Measurements from ENCODE around the gene NCOA7. TPM values are rescaled to one million over a fixed set of nuclear protein-coding genes. Genes with fewer than 3 reads are reported as not detected.

The NCOA7 gene
- total and polyA plus RNA-seq, 10 of the 15 experiments (the other 5 are each of a cell fraction or from before 2014, with no cell fraction given) = 18.9 to 50.3 (median 34.2) TPM

DNA sequence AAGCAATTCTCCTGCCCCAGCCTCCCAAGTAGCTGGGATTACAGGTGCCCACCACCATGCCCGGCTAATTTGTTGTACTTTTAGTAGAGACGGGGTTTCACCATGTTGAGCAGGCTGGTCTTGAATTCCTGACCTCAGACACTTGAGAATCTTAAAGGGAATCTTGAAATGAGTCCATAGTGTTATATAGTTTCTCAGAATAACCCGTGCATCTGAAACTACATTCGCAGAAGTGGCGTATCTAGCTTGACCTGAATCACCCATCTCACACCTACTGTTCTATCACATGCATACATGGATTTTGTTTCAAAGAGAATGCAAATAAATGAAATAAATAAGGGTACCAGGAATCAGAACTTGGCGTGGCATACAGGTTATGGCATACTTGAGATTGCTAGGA is 65.0 kb downstream of the NCOA7 start:
- BruUV-seq (replicated peaks) = no TSS peak
- 92% methylated on average over 6 of the region's 6 CpGs for WGBS (ENCODE audit: insufficient coverage, insufficient replicate concordance, low lambda C conversion rate, missing lambda C conversion rate)
- CTCF ChIA-PET = no interaction called here
- intact Hi-C loops (cut with micrococcal nuclease; ENCODE audit: unreplicated experiment) = loop anchor here (5.0 kb wide), 1 partner anchor 63 kb away; the partner anchor contains the start of gene NCOA7
- Histone ChIP-seq H4K20me1 (ENCODE audit: control insufficient read depth, insufficient read depth) (no peaks in the 10 kb centered on the region), H3K9ac (ENCODE audit: control insufficient read depth, insufficient read depth, low read length) (no peak overlapping the region), H3K27me3 (replicated peaks in 1 of 2; ENCODE audit: control insufficient read depth in 2 of 2, insufficient read depth in 2 of 2, low read length in 1 of 2) (no peaks in the 10 kb centered on the region), H3K36me3 (ENCODE audit: control insufficient read depth in 2 of 2, insufficient read depth in 2 of 2, low read length in 1 of 2) (peaks cover 0 to 5% of the 10 kb centered on the region in 2 experiments; a peak in 3 of 4 replicates), H3K4me1 (ENCODE audit: control insufficient read depth, insufficient read depth, low read length) (no peaks in the 10 kb centered on the region), H3K4me3 (no peak overlapping the region), H3K9me3 (replicated peaks; ENCODE audit: control insufficient read depth, insufficient read depth, low read length) (no peaks in the 10 kb centered on the region), H2AFZ (ENCODE audit: control insufficient read depth, low read depth, low read length) (no peak overlapping the region), H3K27ac (ENCODE audit: control insufficient read depth, insufficient read depth) (no peak overlapping the region), H3K4me2 (ENCODE audit: control insufficient read depth, insufficient read depth) (no peak overlapping the region), H3K79me2 (ENCODE audit: control insufficient read depth, insufficient read depth, low read length) (peaks cover 5% of the 10 kb centered on the region)
- in situ Hi-C loops (cut with MboI) = no loop called here
- ATAC-seq (no peak), FAIRE-seq (no peak), DNase-seq (ENCODE audit: low read depth, low spot score) (no peak)
- SMC1A ChIA-PET (ENCODE audit: uncharacterized antibody, unreplicated experiment) = no interaction called here
- no peak for TF ChIP-seq CBFB (IDR thresholded peaks at IDR 0.05; ENCODE audit: low read depth)
- POLR2A ChIA-PET = no interaction called here
- RAD21 ChIA-PET (ENCODE audit: unreplicated experiment) = no interaction called here

DNA sequence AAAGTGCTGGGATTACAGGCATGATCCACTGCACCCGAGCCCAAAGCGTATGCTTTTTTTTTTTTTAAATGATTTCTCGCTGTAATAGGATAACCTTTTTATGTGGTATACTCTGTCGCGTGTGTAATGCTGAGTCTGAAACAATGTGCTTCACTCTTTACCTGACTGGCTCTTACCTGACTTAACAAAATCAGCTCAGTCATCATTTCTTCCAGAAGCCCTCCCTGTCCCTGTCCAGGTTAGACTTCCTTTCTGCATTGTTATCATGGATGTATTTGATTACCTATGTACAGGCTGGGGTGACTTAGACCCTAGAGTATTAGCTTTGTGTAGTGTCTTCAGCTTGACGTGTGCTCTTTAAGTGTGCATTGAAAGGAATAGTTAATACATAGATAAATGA is 67.1 kb downstream of the NCOA7 start:
- Histone ChIP-seq H3K4me3 (no peak overlapping the region), H3K4me2 (ENCODE audit: control insufficient read depth, insufficient read depth) (no peak overlapping the region), H3K36me3 (ENCODE audit: control insufficient read depth in 2 of 2, insufficient read depth in 2 of 2, low read length in 1 of 2) (peaks cover 0 to 5% of the 10 kb centered on the region in 2 experiments; a peak in 3 of 4 replicates), H3K27me3 (replicated peaks in 1 of 2; ENCODE audit: control insufficient read depth in 2 of 2, insufficient read depth in 2 of 2, low read length in 1 of 2) (no peaks in the 10 kb centered on the region), H3K9me3 (replicated peaks; ENCODE audit: control insufficient read depth, insufficient read depth, low read length) (no peaks in the 10 kb centered on the region), H3K4me1 (ENCODE audit: control insufficient read depth, insufficient read depth, low read length) (no peaks in the 10 kb centered on the region), H3K9ac (ENCODE audit: control insufficient read depth, insufficient read depth, low read length) (no peak overlapping the region), H4K20me1 (ENCODE audit: control insufficient read depth, insufficient read depth) (no peaks in the 10 kb centered on the region), H2AFZ (ENCODE audit: control insufficient read depth, low read depth, low read length) (no peak overlapping the region), H3K27ac (ENCODE audit: control insufficient read depth, insufficient read depth) (no peak overlapping the region), H3K79me2 (ENCODE audit: control insufficient read depth, insufficient read depth, low read length) (peaks cover 3% of the 10 kb centered on the region)
- 72% methylated on average over 6 of the region's 6 CpGs for WGBS (ENCODE audit: insufficient coverage, insufficient replicate concordance, low lambda C conversion rate, missing lambda C conversion rate)
- FAIRE-seq (no peak), ATAC-seq (no peak), DNase-seq (ENCODE audit: low read depth, low spot score) (no peak)
- in situ Hi-C loops (cut with MboI) = no loop called here
- ChIA-PET SMC1A (ENCODE audit: uncharacterized antibody, unreplicated experiment) (interaction anchor here (0.7 to 2.6 kb wide), 10 partner anchors 15 to 138 kb away, joined by 3 to 11 read pairs (median 3); partner anchors contain the start of gene HINT3), CTCF (interaction anchor here (0.7 to 3.2 kb wide), 16 partner anchors 9 to 118 kb away, joined by 3 to 26 read pairs (median 6); partner anchors contain the start of gene HINT3), RAD21 (ENCODE audit: unreplicated experiment) (interaction anchor here (0.8 to 2.8 kb wide), 7 partner anchors 48 to 116 kb away, joined by 3 to 11 read pairs (median 4); no protein-coding TSS in a partner anchor), POLR2A (no interaction called here)
- BruUV-seq (replicated peaks) = no TSS peak
- intact Hi-C loops (cut with micrococcal nuclease; ENCODE audit: unreplicated experiment) = loop anchor here (2.0 to 5.0 kb wide), 2 partner anchors 66 to 95 kb away; partner anchors contain the start of gene NCOA7
- TF ChIP-seq, protein P1, sequence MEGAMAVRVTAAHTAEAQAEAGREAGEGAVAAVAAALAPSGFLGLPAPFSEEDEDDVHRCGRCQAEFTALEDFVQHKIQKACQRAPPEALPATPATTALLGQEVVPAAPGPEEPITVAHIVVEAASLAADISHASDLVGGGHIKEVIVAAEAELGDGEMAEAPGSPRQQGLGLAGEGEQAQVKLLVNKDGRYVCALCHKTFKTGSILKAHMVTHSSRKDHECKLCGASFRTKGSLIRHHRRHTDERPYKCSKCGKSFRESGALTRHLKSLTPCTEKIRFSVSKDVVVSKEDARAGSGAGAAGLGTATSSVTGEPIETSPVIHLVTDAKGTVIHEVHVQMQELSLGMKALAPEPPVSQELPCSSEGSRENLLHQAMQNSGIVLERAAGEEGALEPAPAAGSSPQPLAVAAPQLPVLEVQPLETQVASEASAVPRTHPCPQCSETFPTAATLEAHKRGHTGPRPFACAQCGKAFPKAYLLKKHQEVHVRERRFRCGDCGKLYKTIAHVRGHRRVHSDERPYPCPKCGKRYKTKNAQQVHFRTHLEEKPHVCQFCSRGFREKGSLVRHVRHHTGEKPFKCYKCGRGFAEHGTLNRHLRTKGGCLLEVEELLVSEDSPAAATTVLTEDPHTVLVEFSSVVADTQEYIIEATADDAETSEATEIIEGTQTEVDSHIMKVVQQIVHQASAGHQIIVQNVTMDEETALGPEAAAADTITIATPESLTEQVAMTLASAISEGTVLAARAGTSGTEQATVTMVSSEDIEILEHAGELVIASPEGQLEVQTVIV (IDR thresholded peaks at IDR 0.05; ENCODE audit: borderline replicate concordance, partially characterized antibody) = no peak
- TF ChIP-seq HDAC6 (IDR thresholded peaks at IDR 0.05; ENCODE audit: unreplicated experiment) (no peak), SUZ12 (IDR thresholded peaks at IDR 0.05; ENCODE audit: unreplicated experiment) (no peak), RUNX3 (IDR thresholded peaks at IDR 0.05; ENCODE audit: low read length) (no peak), ZZZ3 (IDR thresholded peaks at IDR 0.05; ENCODE audit: control insufficient read depth, insufficient read length, low read depth) (no peak)
- TF ChIP-seq, protein P2, sequence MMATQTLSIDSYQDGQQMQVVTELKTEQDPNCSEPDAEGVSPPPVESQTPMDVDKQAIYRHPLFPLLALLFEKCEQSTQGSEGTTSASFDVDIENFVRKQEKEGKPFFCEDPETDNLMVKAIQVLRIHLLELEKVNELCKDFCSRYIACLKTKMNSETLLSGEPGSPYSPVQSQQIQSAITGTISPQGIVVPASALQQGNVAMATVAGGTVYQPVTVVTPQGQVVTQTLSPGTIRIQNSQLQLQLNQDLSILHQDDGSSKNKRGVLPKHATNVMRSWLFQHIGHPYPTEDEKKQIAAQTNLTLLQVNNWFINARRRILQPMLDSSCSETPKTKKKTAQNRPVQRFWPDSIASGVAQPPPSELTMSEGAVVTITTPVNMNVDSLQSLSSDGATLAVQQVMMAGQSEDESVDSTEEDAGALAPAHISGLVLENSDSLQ (IDR thresholded peaks at IDR 0.05) = no peak
- TF ChIP-seq, protein P3, sequence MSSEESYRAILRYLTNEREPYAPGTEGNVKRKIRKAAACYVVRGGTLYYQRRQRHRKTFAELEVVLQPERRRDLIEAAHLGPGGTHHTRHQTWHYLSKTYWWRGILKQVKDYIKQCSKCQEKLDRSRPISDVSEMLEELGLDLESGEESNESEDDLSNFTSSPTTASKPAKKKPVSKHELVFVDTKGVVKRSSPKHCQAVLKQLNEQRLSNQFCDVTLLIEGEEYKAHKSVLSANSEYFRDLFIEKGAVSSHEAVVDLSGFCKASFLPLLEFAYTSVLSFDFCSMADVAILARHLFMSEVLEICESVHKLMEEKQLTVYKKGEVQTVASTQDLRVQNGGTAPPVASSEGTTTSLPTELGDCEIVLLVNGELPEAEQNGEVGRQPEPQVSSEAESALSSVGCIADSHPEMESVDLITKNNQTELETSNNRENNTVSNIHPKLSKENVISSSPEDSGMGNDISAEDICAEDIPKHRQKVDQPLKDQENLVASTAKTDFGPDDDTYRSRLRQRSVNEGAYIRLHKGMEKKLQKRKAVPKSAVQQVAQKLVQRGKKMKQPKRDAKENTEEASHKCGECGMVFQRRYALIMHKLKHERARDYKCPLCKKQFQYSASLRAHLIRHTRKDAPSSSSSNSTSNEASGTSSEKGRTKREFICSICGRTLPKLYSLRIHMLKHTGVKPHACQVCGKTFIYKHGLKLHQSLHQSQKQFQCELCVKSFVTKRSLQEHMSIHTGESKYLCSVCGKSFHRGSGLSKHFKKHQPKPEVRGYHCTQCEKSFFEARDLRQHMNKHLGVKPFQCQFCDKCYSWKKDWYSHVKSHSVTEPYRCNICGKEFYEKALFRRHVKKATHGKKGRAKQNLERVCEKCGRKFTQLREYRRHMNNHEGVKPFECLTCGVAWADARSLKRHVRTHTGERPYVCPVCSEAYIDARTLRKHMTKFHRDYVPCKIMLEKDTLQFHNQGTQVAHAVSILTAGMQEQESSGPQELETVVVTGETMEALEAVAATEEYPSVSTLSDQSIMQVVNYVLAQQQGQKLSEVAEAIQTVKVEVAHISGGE (CRISPR knock-in tag; IDR thresholded peaks at IDR 0.05) = no peak

All from GM12878 (cell line).